Left kidney (tissue), 2 donors: ENCODE data around the gene LY6G6F. TPM values are rescaled to one million over a fixed set of nuclear protein-coding genes. Genes with fewer than 3 reads are reported as not detected.

Source experiments
- DNase-seq: peaks from one replicate; pipeline ENCODE4 v3.0.0-alpha.2; 2013
- polyA plus RNA-seq: library from polyadenylated mRNA; unstranded; fragments of 120-200 nt; gene quantifications from one replicate; pipeline ENCODE4 v1.2.1, GENCODE V29; 2013; ENCODE audit not compliant: insufficient read length

Gene LY6G6F
- polyA plus RNA-seq, 1 donor: 0.32 TPM

DNA sequence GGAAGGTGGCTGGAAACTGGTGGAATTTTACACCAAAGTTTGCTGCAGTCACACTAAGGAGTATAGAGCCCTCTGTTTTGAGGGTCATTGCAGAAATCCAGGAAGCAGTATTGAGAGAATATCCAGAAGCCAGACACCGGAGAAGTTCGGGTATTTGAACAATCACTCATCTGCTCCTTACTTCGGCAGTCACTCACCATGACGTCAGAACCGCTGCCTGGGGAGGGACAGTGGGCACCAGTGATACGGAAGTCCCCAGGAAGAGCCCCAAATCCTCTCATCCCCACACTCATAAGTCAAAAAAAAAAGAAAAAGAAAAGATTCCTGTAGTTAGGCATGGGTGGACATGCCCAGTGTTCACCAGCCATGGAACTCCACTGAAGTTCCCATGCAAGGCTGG, 29.8 kb upstream of the LY6G6F start:
- no peak for DNase-seq

DNA sequence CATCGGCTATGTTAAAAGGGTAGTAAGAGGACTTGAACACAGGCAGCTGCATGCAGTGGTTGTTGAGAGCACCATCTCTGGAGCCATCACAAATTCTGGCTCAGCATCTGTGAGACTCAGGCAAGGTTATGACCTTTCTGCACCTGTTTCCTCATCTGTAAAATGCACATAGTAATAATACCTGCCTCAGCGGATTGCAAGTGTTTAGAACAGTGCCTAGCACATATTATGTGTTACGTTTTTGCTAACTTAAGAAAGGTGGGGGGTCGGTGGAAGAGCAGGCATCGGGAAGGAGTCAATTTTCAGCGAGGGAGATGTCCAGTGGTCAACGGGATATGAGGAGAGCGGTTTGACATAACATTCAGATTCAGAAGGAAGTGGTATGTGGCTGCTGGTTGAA, 28.7 kb upstream of the LY6G6F start:
- no peak for DNase-seq

DNA sequence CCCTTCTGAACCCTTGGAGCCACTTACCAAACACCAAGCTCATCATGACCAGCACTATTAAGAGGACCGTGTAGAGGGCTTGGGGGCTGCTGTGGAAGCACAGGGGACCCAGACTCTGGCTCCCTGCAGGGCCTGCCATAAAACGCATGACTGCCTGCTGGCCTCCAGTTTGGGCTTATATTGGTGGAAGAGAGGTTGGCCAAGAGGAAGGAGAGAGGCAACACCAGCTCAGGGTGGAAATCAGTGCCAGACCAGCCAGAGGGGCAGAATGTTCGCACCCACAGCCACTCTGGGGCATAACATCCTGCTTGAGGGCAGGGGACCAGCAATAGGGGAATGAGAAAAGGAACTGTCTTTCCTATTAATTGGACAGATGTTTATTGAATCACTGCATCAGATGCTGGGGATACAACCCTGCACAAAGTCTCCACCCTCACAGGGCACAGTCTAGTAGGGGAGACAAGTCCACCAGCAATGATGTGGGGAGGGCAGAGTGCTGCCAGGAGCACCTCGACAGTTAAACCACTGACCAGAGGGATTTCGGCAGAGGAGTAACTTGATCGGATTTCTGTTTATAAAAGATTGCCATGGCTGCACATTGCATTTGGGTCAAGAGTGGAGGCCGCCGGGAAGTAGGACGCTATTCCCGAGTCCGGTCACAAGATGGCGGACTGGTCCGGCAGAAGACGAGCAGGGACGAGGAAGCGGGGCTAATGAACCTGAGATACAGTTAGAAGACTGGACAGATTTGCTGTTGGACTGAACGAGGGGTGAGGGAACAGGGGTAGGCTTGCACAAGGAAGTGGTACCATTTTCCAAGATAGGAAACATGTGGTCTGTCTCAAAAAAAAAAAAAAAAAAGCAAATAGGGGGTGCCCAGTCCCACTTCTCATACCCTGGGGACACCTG, 26.2 kb upstream of the LY6G6F start, which contains the start of gene LY6G5C:
Gene LY6G5C, minus strand, starts transcription at position 842 of the 909 bp plus-strand sequence. Its CDS starts 694 bp downstream, at position 148.
- DNase-seq: peak; percentile 85

DNA sequence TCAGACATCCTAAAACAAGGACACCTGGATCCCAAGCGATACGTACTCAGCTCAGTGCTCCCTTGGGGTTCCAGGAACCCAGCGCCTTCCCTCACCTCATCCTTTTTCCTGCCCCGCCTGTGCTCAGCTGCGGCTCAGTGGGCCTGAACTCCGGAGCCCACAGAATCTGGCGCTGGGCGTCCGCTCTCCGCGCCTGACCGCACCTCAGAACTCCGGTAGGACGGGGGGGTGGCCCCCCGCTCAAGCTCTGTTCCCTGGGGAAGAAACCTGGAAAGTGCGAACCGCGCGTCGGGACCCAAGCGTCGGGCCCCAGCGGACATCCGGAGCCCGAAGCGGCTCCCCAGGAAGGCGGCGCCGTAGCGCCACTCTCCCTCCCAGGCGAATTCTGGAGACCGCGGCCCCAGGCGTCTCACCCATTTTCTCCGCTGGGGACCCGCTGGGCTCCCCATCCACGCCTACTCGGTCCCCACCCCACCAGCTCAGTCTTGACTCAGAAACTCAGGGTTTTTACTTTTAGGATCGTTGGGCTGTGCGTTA, 25.5 kb upstream of the LY6G6F start:
- DNase-seq: peak; percentile 67

DNA sequence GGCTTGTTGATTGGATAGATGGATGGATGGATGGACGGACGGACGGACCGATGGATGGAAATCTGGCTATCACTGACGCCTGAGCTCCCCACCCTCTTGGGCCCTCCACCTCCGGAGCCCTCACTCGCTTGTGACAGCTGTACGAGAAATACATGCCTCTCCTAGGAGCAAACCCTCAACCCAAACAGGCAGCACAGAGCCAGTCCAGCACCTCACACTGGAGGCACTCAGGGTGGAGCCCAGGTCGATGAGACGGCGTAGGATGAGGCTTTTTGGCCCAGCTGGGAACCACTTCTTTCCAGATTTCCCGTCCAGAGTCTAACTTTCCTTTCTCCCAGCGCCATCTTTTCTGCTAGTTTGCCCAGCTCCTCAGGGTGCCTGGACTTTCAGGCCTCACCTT, 23.1 kb upstream of the LY6G6F start:
- DNase-seq: no peak

DNA sequence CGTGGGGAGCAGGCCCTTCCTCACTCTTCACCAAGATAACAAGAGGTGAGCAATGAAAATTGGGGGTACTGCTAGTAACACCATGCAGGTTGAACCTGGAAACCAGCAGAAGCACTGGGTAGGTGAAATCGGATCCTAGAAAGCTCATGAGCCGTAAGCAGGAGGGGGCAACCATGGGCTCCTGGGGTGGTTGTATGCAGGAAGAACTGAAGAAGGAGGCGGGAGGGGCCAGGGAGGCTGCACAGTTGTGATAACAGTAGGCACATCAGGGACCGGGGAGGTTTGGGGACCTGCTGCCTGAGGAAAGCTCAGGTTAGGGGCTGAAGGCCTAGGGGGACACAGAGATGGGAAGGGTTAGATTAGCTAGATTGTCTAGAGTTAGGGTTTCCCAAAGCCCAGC, 20.2 kb upstream of the LY6G6F start:
- no peak for DNase-seq

DNA sequence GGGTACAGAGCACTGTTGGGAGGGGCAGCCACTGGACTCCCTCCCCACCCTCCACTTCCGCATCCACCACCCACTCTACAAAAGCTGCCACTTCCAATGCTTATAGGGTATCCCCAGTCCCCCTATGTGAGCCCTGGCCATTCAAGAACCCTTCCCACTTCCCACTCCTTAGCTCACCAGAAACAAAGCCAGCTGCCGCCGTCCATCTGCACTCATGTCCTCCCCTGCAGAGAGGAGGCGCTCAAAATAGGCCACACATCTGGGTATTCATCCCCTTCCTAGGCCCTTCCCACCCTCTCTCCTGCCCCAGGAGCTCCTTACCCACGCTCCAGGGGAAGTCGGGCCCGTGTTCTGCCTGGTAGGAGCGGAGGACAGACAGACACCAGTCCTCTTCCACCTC, 19.3 kb upstream of the LY6G6F start:
- no peak for DNase-seq

DNA sequence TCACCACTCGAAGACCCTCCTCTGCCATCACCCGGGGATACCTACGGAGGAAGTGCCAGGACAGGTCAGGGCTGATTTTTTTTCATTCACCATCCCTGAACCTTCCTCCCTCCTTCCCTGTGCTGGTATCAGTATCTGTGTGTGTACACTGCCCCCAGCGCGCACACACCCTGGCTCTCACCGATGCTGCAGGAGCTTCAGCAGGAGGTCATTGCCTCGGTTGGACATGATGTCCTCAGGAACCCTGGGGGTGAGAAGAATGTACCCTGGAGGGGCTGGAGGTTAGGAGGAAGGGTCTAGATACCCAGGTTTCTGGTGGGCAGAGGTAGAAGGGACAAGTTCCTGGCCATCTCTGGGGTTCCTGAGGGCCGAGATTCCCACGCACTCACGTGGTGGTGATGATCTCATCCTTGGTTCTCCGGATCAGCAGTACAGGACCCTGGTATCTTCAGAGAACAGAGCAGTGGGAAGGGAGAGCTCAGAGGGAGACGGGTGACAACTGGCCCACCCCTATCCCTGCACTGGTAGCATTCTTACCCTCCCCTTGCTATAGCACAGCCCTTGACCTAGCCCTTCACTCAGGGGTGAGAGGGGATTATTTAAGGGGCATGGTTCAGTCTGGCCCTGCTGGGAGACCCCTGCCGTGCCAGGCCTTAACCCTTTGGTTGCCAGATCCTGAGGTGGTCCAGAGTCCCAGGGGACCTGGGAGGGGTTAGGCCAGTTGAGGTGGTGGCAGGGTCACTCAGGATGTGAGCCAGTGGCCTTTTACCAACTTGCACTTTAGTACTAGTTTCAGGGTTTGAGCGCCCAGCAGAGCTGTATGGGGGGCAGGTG, 18.6 kb upstream of the LY6G6F start:
- DNase-seq: no peak

DNA sequence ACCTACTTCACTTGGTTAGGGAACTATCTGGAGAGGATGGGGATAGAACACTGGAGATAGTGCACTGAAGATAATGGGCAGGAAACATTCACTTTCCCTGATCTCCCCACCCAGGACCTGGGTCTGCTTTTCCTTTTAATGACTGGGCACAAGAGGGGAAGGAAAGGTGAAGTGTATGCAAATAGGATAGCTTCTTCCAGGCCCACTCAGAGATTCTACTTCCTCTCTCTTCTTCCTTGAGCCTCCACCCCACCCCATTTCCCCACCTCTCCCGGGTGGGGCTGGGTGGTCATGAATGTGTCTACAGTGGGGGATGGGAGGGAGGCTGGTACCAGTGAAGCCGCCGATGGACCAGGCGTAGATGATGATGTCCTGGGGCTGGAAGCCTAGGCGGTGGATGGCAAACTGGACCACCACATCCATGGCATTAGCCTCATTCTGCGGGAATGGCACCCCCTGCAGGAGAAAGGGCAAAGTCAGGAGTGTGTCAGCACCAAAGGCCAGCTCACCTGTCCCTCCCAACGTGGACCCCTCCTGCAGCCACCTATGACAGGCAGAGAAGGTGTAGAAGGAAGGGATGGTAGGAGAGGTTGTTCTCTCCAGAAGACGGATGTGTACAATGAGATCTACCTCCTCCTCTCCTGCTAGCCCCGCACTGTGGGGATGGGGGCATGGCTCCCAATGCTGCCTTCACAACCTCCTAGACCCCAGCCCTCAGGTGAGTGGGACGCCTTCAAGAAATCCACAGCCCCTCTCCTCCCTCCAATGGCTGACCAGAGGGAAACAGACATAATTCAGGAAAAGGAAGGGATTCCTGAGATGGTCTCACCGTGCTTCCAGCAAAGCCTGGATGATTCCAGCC, 17.2 kb upstream of the LY6G6F start:
- no peak for DNase-seq

DNA sequence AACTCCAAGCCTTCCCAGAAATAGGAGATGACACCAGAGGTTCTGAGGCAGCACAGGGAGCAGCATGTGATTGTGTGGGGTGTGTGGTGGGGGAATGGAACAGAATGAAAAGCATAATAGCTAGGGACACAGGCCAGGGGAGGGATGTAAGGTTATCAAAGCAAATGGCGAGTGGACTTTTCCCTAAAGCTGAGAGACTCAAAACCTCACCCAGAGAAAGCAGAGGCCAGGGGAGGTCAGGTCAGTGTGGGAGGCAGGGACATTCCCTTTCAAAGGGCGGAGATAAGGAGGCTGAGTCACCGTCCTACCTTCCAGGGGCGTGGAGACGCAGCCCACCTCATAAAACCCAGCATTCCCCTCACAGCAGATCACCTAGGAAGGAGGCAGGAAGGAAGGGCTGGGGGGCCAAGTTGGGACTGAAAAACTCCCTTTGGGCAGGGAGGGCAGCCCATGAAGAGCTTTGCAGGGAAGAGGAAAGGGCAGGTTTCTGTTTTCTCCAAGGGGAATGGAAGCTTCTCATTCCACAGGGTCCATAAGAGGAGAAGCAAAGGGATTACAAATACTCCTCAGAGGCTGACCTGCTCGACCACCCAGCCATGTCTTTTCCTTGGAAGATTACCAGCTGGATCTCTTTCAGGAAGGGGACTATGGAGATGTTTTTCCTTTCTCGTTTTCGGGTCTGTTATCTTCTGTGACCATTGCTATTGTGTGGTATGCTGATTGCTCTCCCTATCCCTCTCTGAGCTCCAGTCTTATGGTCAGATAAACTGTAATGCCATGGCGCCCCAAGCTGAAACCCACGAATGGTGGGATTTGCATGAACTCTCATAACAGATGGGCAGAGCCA, 16.2 kb upstream of the LY6G6F start:
- no peak for DNase-seq

DNA sequence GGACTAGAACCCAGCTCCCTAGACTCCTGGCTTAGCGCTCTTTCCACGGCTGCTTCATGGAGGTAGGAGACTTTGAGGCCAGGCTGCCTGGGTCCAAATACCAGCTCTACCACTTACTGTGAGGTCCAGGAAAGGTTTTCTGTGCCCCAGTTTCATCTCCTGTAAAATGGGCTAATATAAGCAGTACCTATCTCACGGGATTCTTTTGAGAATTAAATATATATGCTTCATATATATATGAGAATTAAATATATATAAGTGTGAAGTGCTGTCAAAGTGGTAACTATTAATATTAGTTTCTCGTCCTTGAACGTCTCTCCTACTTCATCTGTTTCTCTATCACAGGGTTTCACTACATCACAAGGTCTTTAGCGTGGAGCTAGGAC, 15.6 kb upstream of the LY6G6F start:
- DNase-seq: no peak

DNA sequence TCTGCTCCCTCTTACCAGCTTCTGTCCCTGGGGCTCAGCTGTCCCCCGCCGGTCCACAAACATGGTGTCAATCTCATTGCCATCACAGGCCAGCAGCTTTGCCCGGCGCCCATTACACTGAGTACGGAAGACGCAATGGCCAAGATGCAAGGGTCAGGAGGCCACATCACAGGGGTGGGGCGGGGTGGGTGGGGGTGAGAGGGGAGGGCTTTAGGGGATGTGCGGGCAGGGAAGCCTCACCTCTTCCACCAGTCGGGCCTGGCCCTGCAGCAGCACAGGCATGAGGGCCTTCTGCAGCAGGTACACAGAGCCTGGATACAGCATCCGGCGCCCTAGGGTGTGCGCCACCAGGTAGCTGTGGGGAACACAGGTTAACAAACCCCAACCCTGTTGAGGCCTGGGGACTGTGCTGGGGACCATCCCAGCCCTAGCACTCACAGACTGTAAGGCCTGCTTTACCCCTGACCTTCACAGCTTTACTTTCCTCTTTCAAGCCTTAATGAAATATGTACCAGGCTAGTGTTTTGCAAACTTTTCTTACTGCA, 15.0 kb upstream of the LY6G6F start:
- no peak for DNase-seq

DNA sequence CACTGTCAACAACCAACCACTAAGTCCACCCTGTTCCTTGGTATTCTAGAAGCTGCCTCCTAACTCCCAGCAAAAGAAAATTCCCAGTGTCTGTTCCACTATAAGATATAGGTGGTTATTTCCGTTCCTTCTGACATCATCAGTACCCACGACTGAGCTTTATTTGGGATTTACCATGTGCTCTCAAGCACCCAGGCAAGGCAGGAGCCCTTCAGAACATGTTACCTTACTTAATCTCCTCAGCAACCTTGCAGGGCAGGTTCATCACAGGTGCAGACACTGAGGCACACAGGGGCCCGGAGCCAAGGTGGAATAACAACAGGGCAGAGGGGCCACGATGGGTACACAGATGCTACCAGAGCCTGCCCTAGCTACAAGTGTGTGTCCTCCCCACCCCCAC, 14.3 kb upstream of the LY6G6F start:
- DNase-seq: no peak

DNA sequence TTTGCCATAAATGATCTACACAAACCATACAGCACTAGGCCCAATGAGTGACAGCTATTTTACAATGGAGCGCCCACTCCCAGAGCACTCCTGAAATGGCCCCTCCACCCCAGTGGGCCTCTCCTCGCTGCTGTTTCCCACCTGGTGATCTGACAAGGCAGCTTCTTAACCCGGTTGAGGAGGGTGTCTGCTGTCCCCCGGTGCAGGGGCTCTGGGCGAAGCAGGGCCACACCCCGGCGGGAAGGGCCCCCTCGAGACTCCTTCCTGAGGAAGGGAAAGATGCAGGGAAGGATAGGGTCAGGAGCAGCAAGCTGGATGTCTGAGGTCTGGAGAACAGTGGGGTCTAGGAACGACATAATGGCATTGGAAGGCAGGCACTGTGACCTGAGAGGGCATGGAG, 13.8 kb upstream of the LY6G6F start:
- DNase-seq: no peak

DNA sequence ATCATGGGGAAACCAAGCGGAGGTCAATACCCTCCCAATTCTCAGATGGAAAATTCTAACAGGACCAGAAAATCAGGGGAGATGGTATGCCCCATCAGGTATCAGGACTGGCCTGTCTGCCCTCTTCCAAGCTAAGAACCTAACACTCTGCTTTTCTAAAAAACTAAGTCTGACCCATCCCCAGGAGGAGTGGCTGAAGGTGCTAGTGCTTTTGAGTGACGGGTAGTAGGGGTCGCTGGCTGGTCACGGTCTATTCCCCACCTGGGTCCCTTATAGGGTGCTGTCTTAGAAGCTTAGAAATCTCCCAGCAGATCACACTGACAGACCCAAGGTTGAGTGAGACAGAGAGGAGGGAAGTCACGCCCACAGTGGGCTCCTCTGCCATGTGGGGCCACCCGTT, 13.1 kb upstream of the LY6G6F start:
- no peak for DNase-seq

DNA sequence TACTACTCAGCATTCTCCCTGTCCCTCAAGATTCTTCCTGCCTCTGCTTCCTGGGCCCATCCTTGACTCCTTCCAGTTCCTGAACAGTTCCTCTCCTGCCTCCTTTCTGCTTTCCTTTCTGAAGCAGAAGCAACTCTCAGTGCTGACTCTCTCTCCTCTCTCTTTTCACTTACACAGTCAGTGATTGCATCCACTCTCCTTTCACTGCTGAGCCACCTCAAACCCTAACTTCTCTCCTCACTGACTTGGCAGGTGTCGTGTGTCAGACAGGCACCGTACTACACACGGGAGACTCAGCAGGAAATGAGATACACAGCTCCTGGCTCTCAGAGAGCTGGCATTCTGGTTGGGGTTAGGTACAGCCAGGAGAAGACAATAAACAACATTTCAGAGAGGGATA, 9.1 kb upstream of the LY6G6F start:
- DNase-seq: no peak

DNA sequence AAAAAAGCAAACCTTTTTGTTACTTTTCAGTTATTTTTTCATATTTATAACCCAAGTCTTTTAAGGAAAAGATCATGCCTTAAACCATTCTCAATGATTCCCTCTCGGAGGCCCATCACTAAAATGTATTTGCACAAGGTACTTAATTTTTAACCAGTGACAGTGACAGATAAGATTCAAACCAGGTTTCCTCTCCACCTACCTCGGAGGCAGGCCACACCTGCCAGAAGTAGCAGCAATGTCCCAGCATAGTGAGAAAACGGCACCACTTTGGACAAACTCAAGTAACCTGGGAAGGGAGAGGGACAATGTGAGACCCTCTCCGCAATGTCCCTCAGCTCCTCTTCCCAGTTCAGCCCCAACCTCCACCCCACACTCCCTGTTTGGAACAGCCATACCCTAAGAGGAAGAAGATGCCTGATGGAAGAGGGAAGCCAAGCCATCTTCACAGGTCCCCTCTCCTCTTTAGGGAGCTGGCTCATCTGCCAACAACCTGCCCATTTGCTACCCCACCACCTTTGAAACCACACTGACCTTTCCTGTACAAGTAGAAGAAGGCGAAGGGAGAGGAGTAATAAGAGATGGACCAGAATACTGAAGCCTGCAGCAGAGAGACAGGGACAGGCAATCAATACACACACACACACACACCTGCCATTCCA, 5.8 kb upstream of the LY6G6F start:
- DNase-seq: no peak

DNA sequence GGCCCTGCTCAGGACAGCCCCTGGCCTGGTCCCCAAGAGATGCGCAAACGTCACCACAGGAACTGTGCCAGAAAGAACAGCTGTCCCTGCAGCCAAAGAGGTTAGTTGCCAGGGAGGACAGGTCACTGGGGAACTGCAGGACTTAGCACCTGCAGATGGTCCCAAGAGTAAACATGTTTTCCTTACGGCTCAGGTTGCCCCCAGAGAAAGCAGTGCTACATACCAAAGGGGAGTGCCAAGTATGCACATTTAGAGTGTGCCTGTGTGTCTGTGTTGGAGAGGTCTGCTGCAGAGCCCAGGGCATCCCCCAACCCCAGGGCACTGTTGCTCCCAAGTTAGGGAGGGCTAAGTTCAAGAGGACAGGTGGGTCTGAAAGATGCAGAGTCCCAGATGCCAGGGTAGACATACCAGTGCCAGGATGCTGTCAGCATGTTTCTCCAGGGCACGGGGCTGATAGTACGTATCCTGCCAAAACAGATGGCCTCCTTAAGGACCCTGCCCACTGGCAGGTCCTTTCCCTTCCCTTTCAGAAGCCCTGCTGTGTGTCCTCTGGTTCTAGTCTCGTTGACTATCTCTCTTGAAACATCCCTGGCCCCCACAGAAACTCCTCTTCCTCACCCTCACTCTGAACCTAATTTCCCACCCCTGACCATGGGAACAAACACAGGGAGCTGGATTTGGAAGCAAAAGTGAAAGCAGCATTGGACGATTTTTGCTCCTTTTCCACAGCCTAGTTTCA, 4.8 kb upstream of the LY6G6F start:
- no peak for DNase-seq

DNA sequence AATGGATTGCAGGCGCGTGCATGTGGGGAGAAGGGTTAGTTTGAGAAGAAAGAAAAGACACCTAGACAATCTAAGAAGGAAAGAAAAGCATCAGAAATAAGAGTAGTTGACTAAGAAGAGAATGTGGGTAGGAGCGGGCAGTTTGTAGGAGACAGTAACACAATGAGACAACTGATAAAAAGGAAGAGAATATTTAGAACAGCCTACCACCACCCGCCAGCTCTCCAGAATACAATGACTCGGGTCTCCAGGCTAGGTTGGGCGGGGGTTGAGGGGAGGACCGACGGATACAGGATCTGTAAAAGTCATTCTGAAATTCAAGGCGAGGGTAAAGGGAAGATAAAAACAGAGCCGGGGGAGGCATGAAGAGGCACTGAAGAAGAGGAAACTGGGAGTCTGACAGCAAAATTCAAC, 4.3 kb upstream of the LY6G6F start:
- DNase-seq: no peak
